Endothelial cell (in vitro differentiated cells): ENCODE results near the gene CREBRF. TPM values are rescaled to one million over a fixed set of nuclear protein-coding genes. Genes with fewer than 3 reads are reported as not detected.

Source experiments
- DNase-seq: peaks from one replicate; pipeline ENCODE4 v3.0.0; 2021; ENCODE audit warnings: low spot score
- H3K27ac Mint-ChIP-seq: one replicate; pipeline ENCODE4 v1.8.0; 2021; ENCODE audit warnings: mixed read lengths, inconsistent platforms; ENCODE audit not compliant: unreplicated experiment
- H3K27me3 Mint-ChIP-seq: one replicate; pipeline ENCODE4 v1.8.0; 2021; ENCODE audit warnings: mild to moderate bottlenecking, moderate library complexity, mixed read lengths, inconsistent platforms; ENCODE audit not compliant: unreplicated experiment
- H3K36me3 Mint-ChIP-seq: one replicate; pipeline ENCODE4 v1.8.0; 2021; ENCODE audit warnings: mild to moderate bottlenecking, low read depth, mixed read lengths, inconsistent platforms; ENCODE audit not compliant: unreplicated experiment
- H3K4me1 Mint-ChIP-seq: one replicate; pipeline ENCODE4 v1.8.0; 2021; ENCODE audit warnings: mild to moderate bottlenecking, mixed read lengths, inconsistent platforms; ENCODE audit not compliant: unreplicated experiment
- H3K4me3 Mint-ChIP-seq: one replicate; pipeline ENCODE4 v1.8.0; 2021; ENCODE audit warnings: mild to moderate bottlenecking, mixed read lengths, inconsistent platforms; ENCODE audit not compliant: unreplicated experiment
- H3K9me3 Mint-ChIP-seq: one replicate; pipeline ENCODE4 v1.8.0; 2021; ENCODE audit warnings: mixed read lengths, inconsistent platforms; ENCODE audit not compliant: unreplicated experiment
- CTCF ChIP-seq: fragments of 200-600 bp; sonication (generic); IDR thresholded peaks from one replicate; pipeline ENCODE4 v1.5.0; 2021; ENCODE audit warnings: antibody characterized with exemption; ENCODE audit not compliant: unreplicated experiment
- long read RNA-seq: library from polyadenylated mRNA; unstranded; transcript quantifications from one replicate; pipeline ENCODE4 v2.0.0, GENCODE V29; 2020; ENCODE audit not compliant: unreplicated experiment
- total RNA-seq: library from RNA; stranded (reverse); fragmentation: NEBNext Ultra II Directional; extraction: Animal tissue kit (Norgen Biotek cat#: 25700); gene quantifications from one replicate; pipeline ENCODE4 v1.2.1, GENCODE V29; 2021; ENCODE audit not compliant: unreplicated experiment

The CREBRF gene
- total RNA-seq = 19.9 TPM
- long read RNA-seq, partial matches to known transcripts = 0 of 1 reads
- long read RNA-seq, other reads (novel, unspliced or antisense) = 1 of 1 reads

- H3K4me1 Mint-ChIP-seq = peaks cover 8% of the 10 kb centered on the region
- peak within 1 kb of the TSS; percentile 95 for H3K4me3 Mint-ChIP-seq
- peak; percentile 98 for DNase-seq
- H3K27me3 Mint-ChIP-seq = peaks cover 2% of the 10 kb centered on the region
- H3K9me3 Mint-ChIP-seq = no peaks in the 10 kb centered on the region
- H3K36me3 Mint-ChIP-seq = no peaks in the 10 kb centered on the region
- peak within 1 kb of the TSS; percentile 97 for H3K27ac Mint-ChIP-seq
- no peak for TF ChIP-seq CTCF
These were observed at the start of gene CREBRF for GRCh38 chr5:173055983-173056782. Gene CREBRF, plus strand, starts transcription at chr5:173056352. Its CDS starts 24,424 bp downstream, at chr5:173080776.

- Mint-ChIP-seq H3K27me3 (no peaks in the 10 kb centered on the region), H3K36me3 (no peaks in the 10 kb centered on the region), H3K9me3 (no peaks in the 10 kb centered on the region), H3K4me3 (no peak overlapping the region), H3K27ac (no peak overlapping the region), H3K4me1 (peaks cover 13% of the 10 kb centered on the region)
- DNase-seq = no peak
- TF ChIP-seq CTCF = no peak
These were observed 46.1 kb upstream of the CREBRF start for GRCh38 chr5:173010021-173010420.

DNA sequence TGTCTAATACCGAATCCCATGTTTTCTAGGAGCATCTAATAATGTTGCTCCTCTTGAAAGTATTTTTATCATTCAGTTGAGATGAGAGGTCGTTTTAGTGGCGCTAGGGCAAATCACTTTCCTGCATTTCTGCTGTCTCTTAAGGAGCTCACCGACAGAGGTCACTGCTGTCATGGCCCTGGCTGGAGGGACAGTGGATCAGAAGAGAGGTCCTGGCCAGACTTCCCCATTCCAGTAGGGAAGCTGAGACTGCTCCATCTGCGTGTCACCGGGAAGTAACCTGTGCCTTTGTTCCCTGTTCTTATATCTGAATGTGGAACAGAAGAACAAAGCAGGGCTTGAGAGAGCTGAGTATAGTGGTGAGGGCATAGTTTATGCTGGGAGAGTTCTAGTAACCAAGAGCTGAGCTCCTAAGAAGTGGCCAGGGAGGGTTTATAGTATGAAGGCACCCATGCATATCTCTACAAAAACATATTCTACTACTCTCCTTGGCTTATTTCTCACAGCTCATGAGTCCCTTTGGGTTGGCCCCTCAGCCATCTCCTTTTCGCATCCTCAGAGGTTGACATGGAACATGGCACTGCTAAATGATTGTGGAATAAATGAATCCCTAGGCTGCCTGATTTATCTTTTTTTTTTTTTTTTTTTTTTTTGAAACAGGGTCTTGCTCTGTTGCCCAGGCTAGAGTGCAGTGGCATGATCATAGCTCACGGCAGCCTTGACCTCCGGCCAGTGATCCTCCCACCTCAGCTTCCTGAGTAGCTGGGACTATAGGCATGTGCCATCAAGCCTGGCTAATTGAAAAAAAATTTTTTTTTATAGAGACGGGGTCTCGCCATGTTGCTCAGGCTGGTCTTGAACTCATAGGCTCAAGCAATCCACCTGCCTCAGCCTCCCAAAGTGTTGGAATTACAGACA lies 45.3 kb upstream of the CREBRF start:
- Mint-ChIP-seq H3K9me3 (no peaks in the 10 kb centered on the region), H3K27ac (no peak overlapping the region)
- DNase-seq = peak; percentile 39

GRCh38 chr5:173011566-173011965 lies 44.6 kb upstream of the CREBRF start:
- H3K4me3 Mint-ChIP-seq = no peak overlapping the region
- peaks cover 26% of the 10 kb centered on the region for H3K4me1 Mint-ChIP-seq
- H3K27ac Mint-ChIP-seq = no peak overlapping the region
- H3K9me3 Mint-ChIP-seq = no peaks in the 10 kb centered on the region
- no peaks in the 10 kb centered on the region for H3K36me3 Mint-ChIP-seq
- no peaks in the 10 kb centered on the region for H3K27me3 Mint-ChIP-seq
- no peak for DNase-seq
- no peak for TF ChIP-seq CTCF

More for the DNA sequence above, 45.3 kb upstream of the CREBRF start:
- Mint-ChIP-seq H3K4me3 (no peak overlapping the region), H3K27me3 (no peaks in the 10 kb centered on the region), H3K36me3 (no peaks in the 10 kb centered on the region), H3K4me1 (peaks cover 18% of the 10 kb centered on the region)
- TF ChIP-seq CTCF = no peak
